LoVo (cell line): ENCODE data around the gene ARL8A.
"Not testable (repeated sequence)": the region's sequence is repeated elsewhere in the genome, so short reads cannot be mapped to it uniquely, and the experiment has no call there.

Source experiments
- DNase-seq: peaks from one replicate; pipeline ENCODE4 v3.0.0-alpha.2; 2016; ENCODE audit warnings: low spot score

The ARL8A gene

GRCh38 chr1:202173993-202174392 lies 29.5 kb upstream of the ARL8A start:
- no peak for DNase-seq

GRCh38 chr1:202172015-202172355 lies 27.4 kb upstream of the ARL8A start:
- DNase-seq: no peak

GRCh38 chr1:202171292-202172014 lies 26.9 kb upstream of the ARL8A start:
- DNase-seq: no peak

GRCh38 chr1:202170726-202171125 lies 26.2 kb upstream of the ARL8A start:
- no peak for DNase-seq

GRCh38 chr1:202168861-202169260 lies 24.3 kb upstream of the ARL8A start:
- DNase-seq: no peak

GRCh38 chr1:202167708-202168415 lies 23.3 kb upstream of the ARL8A start:
- DNase-seq: no peak

- not testable (repeated sequence) for DNase-seq
These were observed 22.5 kb upstream of the ARL8A start for GRCh38 chr1:202167054-202167453.

GRCh38 chr1:202165942-202166843 lies 21.7 kb upstream of the ARL8A start:
- DNase-seq: no peak

GRCh38 chr1:202165267-202165941 lies 20.9 kb upstream of the ARL8A start:
- no peak for DNase-seq

- no peak for DNase-seq
These were observed 19.9 kb upstream of the ARL8A start for GRCh38 chr1:202164271-202165037.

GRCh38 chr1:202163281-202164270 lies 19.0 kb upstream of the ARL8A start:
- no peak for DNase-seq

GRCh38 chr1:202162418-202163280 lies 18.1 kb upstream of the ARL8A start:
- DNase-seq: no peak

GRCh38 chr1:202162047-202162417 lies 17.5 kb upstream of the ARL8A start:
- DNase-seq: no peak

- no peak for DNase-seq
These were observed 16.9 kb upstream of the ARL8A start for GRCh38 chr1:202161151-202162046.

GRCh38 chr1:202160377-202160940 lies 15.9 kb upstream of the ARL8A start, which contains the start of gene PTPN7:
PTPN7 (minus strand) TSS chr1:202160602; CDS start chr1:202159402, 1,200 bp downstream.
- no peak for DNase-seq

- DNase-seq: no peak
These were observed 15.2 kb upstream of the ARL8A start for GRCh38 chr1:202159534-202160371.
